Erythroblast (primary cell): Measurements from ENCODE around the gene HDGFL3.

Source experiments
- DNase-seq, 2 experiments: peaks; one replicate each; lab custom pipeline; 2025; lab: John Stamatoyannopoulos, UW
- GATA1 ChIP-seq: IDR thresholded peaks from 2 replicates; pipeline ENCODE4 v1.6.1; 2011; ENCODE audit warnings: low read depth, mild to moderate bottlenecking, control low read depth, low read length, moderate library complexity
- POLR2A ChIP-seq: IDR thresholded peaks from 2 replicates; pipeline ENCODE4 v1.6.1; 2011; ENCODE audit warnings: mild to moderate bottlenecking, low read length

Gene HDGFL3

DNA sequence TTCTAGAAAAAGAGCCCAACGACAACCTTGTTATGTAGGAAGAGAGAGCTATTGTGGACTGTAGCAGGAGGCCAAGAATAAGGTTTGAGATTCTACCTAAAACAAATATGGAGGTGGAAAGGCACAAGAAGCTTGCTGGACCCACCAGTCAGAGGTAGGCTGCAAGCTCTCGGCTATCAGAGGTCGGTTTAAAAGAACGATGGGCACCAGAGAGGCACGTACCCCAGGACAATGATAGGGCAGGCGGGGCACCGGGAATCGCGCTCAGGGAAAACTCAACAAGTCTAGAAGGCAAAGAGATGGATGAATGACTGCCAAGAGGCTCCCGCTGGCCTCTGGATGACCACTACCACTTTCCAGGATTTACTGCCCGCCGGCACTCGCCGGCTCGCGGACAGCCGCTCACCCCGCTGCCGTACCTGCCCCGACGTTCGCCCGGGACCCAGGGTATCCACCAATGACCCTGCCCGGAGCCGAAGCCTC is 1.1 kb downstream of the HDGFL3 start:
- DNase-seq: peak; percentile 39 to 56
- TF ChIP-seq GATA1 (no peak), POLR2A (no peak)

DNA sequence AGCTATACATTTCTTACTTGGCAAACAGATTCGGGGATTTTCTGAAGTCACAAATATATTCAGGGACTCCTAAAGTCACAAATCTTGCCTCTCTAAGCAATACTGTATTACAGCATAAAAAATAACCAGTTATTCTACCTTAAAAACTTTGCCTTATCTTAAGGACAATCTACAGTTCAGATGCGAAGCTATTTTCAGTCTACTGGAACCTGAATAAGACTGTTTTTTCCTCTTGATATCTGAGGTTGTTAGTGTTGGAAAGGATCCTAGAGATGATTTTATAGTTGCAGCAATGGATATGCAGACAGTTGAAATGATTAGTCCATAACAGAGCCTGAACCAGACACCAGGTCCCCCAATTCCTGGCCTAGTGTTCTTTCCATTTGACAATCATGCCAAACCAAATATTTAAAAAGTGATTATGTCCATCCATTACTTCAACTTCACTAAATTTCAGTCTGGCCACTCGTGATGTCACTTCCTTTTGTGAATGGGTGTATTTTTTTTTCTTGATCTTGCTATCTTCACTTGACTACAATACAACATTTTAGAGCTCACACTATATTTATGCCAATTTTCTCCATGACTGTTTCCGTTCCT is 1.8 kb downstream of the HDGFL3 start:
- DNase-seq: peak; percentile 31 to 36
- no peak for TF ChIP-seq POLR2A
- TF ChIP-seq GATA1: no peak

DNA sequence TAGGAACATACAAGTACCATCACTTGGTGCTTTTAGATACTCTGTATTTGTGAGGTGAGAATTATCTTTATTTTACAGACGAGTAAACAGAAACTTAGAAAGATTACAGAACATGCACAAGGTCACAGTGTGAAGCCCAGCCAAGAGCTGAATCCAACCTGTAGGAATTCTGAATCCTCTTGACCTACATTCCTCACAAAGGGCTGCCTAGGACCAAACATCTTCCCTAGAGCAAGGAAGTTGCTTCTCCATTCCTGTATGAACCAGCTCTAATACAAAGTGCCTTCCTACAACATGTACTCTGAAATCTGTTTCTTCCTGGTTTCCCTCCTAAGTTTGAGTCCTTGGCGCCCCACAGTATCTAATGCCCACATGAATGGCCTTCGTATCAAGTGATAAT is 2.9 kb downstream of the HDGFL3 start:
- peak; percentile 11 to 15 for DNase-seq
- no peak for TF ChIP-seq POLR2A
- TF ChIP-seq GATA1: no peak

- no peak for DNase-seq
- no peak for TF ChIP-seq POLR2A
- TF ChIP-seq GATA1: no peak
Observed at GRCh38 chr15:83203543-83203942, 4.1 kb downstream of the HDGFL3 start.

DNA sequence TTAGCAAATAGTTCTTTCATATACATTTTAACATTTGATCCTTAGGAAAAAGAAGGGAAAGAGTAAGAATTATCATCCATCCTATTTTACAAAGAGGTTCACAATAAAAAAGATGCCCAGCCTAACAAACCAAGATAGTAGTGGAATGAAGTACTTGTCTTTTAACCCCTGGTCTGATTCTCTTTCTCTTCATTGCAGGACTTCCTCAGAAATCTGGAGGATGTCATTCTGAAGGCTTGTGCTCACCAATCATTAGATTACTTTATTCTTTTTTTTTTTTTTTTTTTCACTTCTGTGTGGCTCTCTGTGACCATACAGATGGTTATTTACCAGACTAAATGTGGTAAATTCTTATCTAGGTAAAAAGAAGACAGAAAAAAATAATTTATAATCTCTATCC is 7.0 kb downstream of the HDGFL3 start:
- no peak for DNase-seq
- TF ChIP-seq POLR2A (no peak), GATA1 (no peak)

- TF ChIP-seq POLR2A (no peak), GATA1 (no peak)
- DNase-seq: no peak
Observed at GRCh38 chr15:83200162-83200561, 7.5 kb downstream of the HDGFL3 start.

- no peak for DNase-seq
- no peak for TF ChIP-seq GATA1
- TF ChIP-seq POLR2A: no peak
Observed at GRCh38 chr15:83199288-83199687, 8.3 kb downstream of the HDGFL3 start.

DNA sequence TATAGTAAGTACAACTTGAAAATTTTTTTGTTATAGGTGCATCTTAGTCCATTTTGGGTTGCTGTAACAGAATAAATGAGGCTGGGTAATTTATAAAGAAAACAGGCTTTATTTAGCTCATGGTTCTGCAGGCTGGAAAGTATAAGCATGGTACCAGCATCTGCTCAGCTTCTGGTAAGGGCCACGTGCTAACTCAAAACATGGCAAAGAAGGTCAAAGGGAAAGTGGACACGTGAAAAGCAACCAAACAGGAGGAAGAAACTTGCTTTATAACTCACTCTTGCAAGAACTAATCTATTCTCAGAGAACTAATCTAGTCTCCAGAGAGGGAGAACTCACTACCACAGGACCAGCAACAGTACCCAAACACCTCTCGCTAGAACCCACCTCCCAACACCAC is 9.1 kb downstream of the HDGFL3 start:
- DNase-seq: no peak
- TF ChIP-seq GATA1 (no peak), POLR2A (no peak)

GRCh38 chr15:83194528-83194927 is 13.1 kb downstream of the HDGFL3 start:
- peak; percentile 15 to 21 for DNase-seq
- TF ChIP-seq POLR2A: no peak
- no peak for TF ChIP-seq GATA1

GRCh38 chr15:83193721-83194120 is 13.9 kb downstream of the HDGFL3 start:
- TF ChIP-seq GATA1: no peak
- TF ChIP-seq POLR2A: no peak

DNA sequence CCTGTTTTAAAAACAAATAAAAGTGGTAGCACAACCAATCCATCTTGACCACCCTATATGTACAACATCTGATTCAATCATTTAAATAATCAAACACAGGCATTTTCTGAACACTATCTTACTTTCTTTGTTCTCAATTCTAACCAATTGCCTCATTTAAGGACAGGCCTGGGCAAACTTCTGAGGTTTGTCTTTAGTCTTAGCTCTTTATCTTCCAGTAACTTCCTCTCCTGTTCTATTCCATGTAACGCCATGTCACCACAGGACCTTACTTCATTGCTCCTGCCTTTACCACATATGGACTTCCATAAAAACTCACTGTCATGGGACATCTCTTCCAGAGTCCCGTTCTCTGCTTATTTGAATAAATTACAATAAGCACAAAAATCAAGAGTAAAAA is 14.9 kb downstream of the HDGFL3 start:
- no peak for DNase-seq
- TF ChIP-seq POLR2A (no peak), GATA1 (no peak)

More at GRCh38 chr15:83193721-83194120, 13.9 kb downstream of the HDGFL3 start:
- DNase-seq: peak; percentile 11 to 31

DNA sequence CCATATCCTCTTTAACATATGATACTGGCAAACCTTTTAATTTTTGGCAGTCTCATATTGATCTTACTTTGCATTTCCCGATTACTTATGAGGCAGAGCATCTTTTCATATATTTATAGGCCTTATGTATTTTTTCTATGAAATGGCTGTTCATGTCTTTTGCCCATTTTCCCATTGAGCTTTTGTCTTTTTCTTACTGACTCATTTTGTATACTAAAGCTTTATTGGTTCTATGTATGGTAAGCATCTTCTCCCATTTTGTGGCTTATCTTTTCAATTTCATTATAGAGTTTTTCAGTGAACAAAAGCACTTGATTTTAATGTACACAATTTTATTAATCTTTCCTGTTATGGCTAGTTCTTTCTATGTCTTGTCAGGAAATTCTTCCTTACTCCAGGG is 17.2 kb downstream of the HDGFL3 start:
- TF ChIP-seq GATA1 (no peak), POLR2A (no peak)
- DNase-seq: no peak

GRCh38 chr15:83185561-83185960 is 22.1 kb downstream of the HDGFL3 start:
- DNase-seq: no peak
- TF ChIP-seq POLR2A (no peak), GATA1 (no peak)

DNA sequence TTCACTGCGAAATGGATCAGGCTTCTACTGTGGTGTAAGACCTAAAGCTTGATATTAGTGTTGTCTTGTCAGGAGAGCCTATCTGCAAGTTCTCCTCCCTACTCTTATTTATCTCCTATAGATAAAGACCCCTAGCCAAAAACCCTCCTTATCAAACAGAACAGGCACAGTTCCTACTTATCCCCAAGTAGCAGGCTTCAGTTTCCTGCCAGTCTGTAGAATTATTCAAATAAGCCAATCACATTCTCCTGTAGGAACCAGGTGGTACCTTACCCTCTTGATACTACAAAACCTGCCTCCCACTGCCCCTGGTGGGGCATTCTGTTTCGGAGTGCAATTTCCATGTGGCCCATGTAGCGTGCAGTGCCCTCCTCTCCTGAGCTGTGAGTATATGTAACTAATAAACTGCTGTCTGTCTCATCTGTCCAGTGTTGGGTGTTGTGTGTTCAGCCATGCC is 28.7 kb downstream of the HDGFL3 start:
- DNase-seq: peak; percentile 77 to 92
- TF ChIP-seq POLR2A (peak; percentile 56), GATA1 (no peak)

GRCh38 chr15:83178390-83178789 is 29.2 kb downstream of the HDGFL3 start:
- TF ChIP-seq GATA1: no peak
- peak in 1 of 2 experiments; percentile 36 for DNase-seq

DNA sequence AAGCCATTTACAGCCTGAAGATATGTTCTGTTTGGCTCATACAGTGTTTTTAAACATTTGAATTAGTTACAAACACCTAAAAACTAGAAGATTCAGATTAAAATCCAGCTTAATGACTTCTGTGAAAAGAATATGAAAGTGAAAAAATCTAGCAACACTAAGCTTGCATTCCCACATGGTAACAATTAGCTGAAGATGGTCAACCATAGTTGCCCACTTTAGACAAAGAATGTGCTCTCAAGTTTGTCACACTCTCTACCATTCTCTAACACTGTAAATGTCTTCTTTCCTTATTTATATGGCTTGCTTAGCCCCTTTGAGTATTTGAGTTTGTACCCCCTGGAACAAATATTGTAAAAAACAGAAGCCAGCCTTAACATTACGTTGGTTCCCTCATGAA is 32.7 kb downstream of the HDGFL3 start:
- DNase-seq: no peak
- TF ChIP-seq GATA1 (no peak), POLR2A (no peak)
